Ishikawa (cell line): ENCODE measurements around the gene STIMATE.

Source experiments
- CEBPB ChIP-seq: IDR thresholded peaks from 2 replicates; pipeline ENCODE4 v1.6.1; 2012
- EP300 ChIP-seq: IDR thresholded peaks from 2 replicates; pipeline ENCODE4 v1.6.1; 2012; ENCODE audit warnings: borderline replicate concordance
- RAD21 ChIP-seq: IDR thresholded peaks from 2 replicates; pipeline ENCODE4 v1.6.1; 2012; ENCODE audit warnings: low read depth
- REST ChIP-seq: IDR thresholded peaks from 2 replicates; pipeline ENCODE4 v1.6.1; 2012; ENCODE audit warnings: low read depth, mild to moderate bottlenecking

GRCh38 chr3:52877085-52877484 is 20.3 kb downstream of the STIMATE start:
- TF ChIP-seq RAD21 (no peak), CEBPB (no peak), EP300 (no peak), REST (no peak)
